Measurements from ENCODE around the gene PTX4. TPM values are rescaled to one million over a fixed set of nuclear protein-coding genes. Genes with fewer than 3 reads are reported as not detected.
A peak's percentile ranks its signal among the peaks of the same experiment; 100 is the strongest.

Gene PTX4
- total RNA-seq, 2 donors from 2014 or later = 0.78 TPM; not detected in 1

DNA sequence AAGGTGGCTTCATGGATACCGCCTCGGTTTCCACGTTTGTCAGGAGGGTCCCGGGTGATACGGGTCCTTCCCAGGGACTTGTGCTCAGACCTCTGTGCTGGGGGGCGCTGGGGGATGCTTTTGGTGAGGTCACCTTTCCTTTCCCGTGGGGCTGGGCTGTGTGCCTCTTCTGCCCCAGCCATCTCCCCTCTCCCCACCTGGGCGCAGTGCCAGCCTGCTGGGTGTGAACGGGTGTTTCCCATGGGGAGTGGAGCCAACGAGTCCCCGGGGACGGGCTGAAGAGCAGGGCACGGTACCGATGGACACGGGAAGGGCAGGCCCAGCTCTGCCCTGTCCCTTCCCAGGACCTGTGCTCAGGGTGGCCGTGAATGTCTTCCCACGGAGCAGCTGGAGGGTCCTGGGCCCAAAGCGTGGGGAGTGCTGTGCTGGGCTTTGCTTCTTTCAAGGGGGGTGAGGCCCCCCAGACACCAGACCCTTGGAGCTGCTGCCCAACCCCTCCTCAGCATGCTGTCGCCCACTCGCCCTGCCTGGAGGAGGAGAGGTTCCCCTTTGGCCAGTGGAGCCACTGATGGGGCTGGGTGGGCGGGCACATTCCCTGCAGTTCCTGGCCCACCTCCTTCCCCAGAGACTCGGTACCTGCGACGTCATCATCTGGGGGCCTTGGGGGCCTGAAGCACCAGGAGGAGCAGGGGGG lies 19.9 kb upstream of the PTX4 start:
- ATAC-seq (ENCODE audit: insufficient number of reproducible peaks, low FRiP score, low read depth) (no peak), DNase-seq (ENCODE audit: low spot score) (no peak)
- H3K4me1 ChIP-seq (ENCODE audit: control insufficient read depth in 1 of 2, low read depth in 2 of 2) = peaks cover 21 to 30% of the 10 kb centered on the region in 2 donors
- H3K27me3 ChIP-seq (replicated peaks; ENCODE audit: insufficient read depth) = no peaks in the 10 kb centered on the region
- no peaks in the 10 kb centered on the region for H3K9me3 ChIP-seq
- H3K36me3 ChIP-seq = peaks cover 4% of the 10 kb centered on the region
- peak overlapping the region; percentile 86 to 97 for H3K27ac ChIP-seq
- TF ChIP-seq, protein P1, sequence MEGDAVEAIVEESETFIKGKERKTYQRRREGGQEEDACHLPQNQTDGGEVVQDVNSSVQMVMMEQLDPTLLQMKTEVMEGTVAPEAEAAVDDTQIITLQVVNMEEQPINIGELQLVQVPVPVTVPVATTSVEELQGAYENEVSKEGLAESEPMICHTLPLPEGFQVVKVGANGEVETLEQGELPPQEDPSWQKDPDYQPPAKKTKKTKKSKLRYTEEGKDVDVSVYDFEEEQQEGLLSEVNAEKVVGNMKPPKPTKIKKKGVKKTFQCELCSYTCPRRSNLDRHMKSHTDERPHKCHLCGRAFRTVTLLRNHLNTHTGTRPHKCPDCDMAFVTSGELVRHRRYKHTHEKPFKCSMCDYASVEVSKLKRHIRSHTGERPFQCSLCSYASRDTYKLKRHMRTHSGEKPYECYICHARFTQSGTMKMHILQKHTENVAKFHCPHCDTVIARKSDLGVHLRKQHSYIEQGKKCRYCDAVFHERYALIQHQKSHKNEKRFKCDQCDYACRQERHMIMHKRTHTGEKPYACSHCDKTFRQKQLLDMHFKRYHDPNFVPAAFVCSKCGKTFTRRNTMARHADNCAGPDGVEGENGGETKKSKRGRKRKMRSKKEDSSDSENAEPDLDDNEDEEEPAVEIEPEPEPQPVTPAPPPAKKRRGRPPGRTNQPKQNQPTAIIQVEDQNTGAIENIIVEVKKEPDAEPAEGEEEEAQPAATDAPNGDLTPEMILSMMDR (IDR thresholded peaks at IDR 0.05) = no peak
- no peak overlapping the region for H3K4me3 ChIP-seq

DNA sequence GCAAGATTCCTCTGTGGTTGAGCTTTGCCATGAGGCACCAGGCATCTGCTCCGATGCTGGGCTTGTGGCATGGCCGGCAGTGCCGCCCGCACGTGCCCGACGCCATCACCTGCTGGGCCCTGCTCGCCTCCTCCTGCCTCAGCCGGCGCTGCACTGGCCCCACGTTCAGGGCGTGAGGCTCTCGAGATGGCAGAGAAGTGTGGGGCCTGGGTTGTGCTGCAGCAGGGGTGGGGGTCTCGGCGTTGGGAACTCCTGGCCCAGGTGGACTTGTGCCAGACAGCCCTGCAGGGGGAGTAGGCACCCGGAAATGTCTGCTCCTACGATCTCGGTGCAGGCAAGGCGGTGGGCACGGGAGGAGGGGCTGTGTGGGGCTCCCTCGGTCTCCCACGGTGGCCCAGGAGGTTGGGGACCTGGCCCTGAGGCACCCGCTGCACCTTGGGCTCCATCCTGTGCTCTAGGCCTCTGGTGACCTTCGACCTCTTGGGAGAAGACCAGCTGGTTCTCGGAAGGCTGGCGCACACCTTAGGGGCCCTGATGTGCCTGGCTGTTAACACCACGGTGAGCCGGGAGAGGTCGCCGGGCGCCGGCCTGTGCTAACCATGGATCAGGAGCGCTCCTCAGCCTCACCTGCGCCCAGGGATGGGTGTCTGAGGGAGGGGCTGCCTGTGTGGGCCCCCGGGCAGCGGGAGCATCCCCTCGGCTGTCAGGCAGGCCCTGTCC lies 17.9 kb upstream of the PTX4 start:
- Histone ChIP-seq H3K4me1 (ENCODE audit: control insufficient read depth in 1 of 2, low read depth in 2 of 2) (peaks cover 21 to 30% of the 10 kb centered on the region in 2 donors), H3K9me3 (no peaks in the 10 kb centered on the region), H3K4me3 (no peak overlapping the region), H3K36me3 (peaks cover 21% of the 10 kb centered on the region), H3K27me3 (replicated peaks; ENCODE audit: insufficient read depth) (no peaks in the 10 kb centered on the region), H3K27ac (no peak overlapping the region)
- TF ChIP-seq, protein P1 (IDR thresholded peaks at IDR 0.05) = no peak
- ATAC-seq (ENCODE audit: insufficient number of reproducible peaks, low FRiP score, low read depth) (no peak), DNase-seq (ENCODE audit: low spot score) (no peak)

DNA sequence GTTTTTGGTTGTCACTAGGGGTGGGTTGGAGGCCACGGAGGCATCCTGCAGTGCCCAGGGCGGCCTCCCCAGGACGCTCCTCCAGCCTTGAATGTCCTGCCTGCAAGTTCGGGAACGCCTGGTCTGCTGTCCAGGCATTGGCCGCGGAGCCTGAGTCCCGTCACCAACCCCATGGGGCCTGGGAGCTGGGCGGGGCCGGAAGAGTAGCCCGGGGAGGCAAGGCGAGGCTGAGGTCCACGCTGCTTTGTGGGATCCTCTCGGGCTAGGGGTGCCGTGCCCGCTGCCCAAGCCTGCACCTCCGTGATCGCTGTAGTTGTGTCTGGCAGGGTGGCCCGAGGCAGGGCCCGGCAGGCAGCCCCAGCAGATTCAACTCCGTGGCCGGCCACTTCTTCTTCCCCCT lies 17.2 kb upstream of the PTX4 start:
- H3K4me3 ChIP-seq = no peak overlapping the region
- peaks cover 28% of the 10 kb centered on the region for H3K36me3 ChIP-seq
- ATAC-seq (ENCODE audit: insufficient number of reproducible peaks, low FRiP score, low read depth) (no peak), DNase-seq (ENCODE audit: low spot score) (no peak)
- no peak overlapping the region for H3K27ac ChIP-seq
- H3K27me3 ChIP-seq (replicated peaks; ENCODE audit: insufficient read depth) = no peaks in the 10 kb centered on the region
- H3K4me1 ChIP-seq (ENCODE audit: control insufficient read depth in 1 of 2, low read depth in 2 of 2) = peaks cover 21 to 30% of the 10 kb centered on the region in 2 donors
- no peaks in the 10 kb centered on the region for H3K9me3 ChIP-seq
- TF ChIP-seq, protein P1 (IDR thresholded peaks at IDR 0.05) = no peak

DNA sequence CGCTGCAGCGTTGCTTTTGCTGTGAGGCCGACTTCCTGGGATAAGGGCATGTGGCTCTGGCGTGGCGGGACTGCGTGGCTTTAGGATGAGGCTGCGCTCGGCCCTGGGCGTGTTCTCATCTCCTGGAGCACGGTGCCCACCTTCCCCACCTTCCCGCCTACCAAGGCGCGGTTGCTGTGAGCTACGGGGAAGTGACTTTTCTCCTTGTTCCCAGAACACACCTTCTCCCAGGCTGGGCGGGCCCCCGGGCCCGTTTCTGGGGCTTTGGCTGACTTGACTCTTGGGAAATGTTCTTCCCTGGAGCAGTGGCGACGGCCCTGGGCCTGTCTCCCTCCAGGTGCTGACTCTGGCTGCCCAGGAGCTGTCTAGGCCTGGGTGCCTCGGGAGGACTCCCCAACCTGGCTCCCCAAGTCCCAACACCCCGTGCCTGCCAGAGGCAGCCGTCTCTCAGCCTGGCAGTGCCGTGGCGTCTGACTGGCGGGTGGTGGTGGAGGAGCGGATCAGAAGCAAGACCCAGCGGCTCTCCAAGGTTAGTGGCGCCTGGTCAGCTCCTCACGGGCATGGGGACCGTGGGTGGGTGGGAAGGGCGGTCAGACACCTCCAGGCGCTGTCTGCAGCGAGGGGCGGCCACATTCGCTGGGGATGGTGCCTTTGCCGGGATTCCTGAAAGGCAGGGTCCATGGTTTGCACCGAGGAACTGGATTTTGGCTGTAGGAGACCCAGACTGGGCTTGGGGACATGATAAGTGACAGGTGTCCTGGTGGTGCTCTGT lies 16.5 kb upstream of the PTX4 start:
- H3K27me3 ChIP-seq (replicated peaks; ENCODE audit: insufficient read depth) = no peaks in the 10 kb centered on the region
- no peak overlapping the region for H3K4me3 ChIP-seq
- H3K9me3 ChIP-seq = no peaks in the 10 kb centered on the region
- H3K4me1 ChIP-seq (ENCODE audit: control insufficient read depth in 1 of 2, low read depth in 2 of 2) = peaks cover 16 to 23% of the 10 kb centered on the region in 2 donors
- no peak overlapping the region for H3K27ac ChIP-seq
- TF ChIP-seq, protein P1 (IDR thresholded peaks at IDR 0.05) = no peak
- ATAC-seq (ENCODE audit: insufficient number of reproducible peaks, low FRiP score, low read depth) (no peak), DNase-seq (ENCODE audit: low spot score) (no peak)
- H3K36me3 ChIP-seq = peaks cover 35% of the 10 kb centered on the region
